ENCODE measurements around the gene PNKD.

- no peak for TF ChIP-seq CREM (CRISPR knock-in tag; IDR thresholded peaks at IDR 0.05)
- no peak for TF ChIP-seq JUN (CRISPR knock-in tag; IDR thresholded peaks at IDR 0.05)
- TF ChIP-seq CTCF (IDR thresholded peaks at IDR 0.05): no peak
- no peak for TF ChIP-seq CDX4 (CRISPR knock-in tag; IDR thresholded peaks at IDR 0.05; ENCODE audit: borderline replicate concordance)
Measured at GRCh38 chr2:218253232-218253625, 17.1 kb upstream of the PNKD start.

Data from WTC11 (cell line).